K562 (cell line): ENCODE results near the gene ARHGAP23. TPM values are rescaled to one million over a fixed set of nuclear protein-coding genes. Genes with fewer than 3 reads are reported as not detected.

Experiments
- ATAC-seq: fragments of 200-7000 bp; cut with Tn5 transposase; 3 replicates; pipeline ENCODE4 v1.9.1; 2020; ENCODE audit warnings: moderate library complexity
- BruUV-seq: library from RNA; stranded (reverse); fragments of 400-500 nt; replicated peaks from 2 replicates; lab custom pipeline; 2021; lab: Mats Ljungman, UMichigan
- CTCF ChIA-PET: fragments of 300-600 bp; formaldehyde crosslinking; extraction: SDS; loops from one replicate; lab custom pipeline; 2021; ENCODE audit warnings: low intra/inter-chr PET ratio; lab: Yijun Ruan, JAX
- POLR2A ChIA-PET: fragments of 300-600, 350-650 bp; sonication (Branson Sonifier 250); formaldehyde crosslinking; extraction: SDS; loops from one replicate; lab custom pipeline; 2021; ENCODE audit warnings: antibody characterized with exemption, inconsistent platforms; lab: Yijun Ruan, JAX
- DNase-seq, 4 experiments: peaks; one replicate each; pipeline versions ENCODE4 v3.0.0 to v3.0.0-alpha.2; 2011 to 2018; ENCODE audit warnings: low spot score in 3 of 4, mixed read lengths in 3 of 4; ENCODE audit errors: extremely low read depth in 1 of 4
- FAIRE-seq: peaks from 2 replicates; lab custom pipeline; 2011; peaks lifted over from hg19 to GRCh38; lab: Jason Lieb, UNC
- H2AFZ ChIP-seq: 2 replicates; pipeline ENCODE4 v1.6.0; 2011; ENCODE audit warnings: low read depth, low read length, control low read depth, inconsistent platforms
- H3K27ac ChIP-seq: fragments of 200-600 bp; 3 replicates; pipeline ENCODE4 v1.8.0; 2011; ENCODE audit warnings: low read depth, mild to moderate bottlenecking, control low read depth, inconsistent platforms, low read length, moderate library complexity, mixed read lengths; ENCODE audit errors: extremely low read depth
- H3K27me3 ChIP-seq, 2 experiments: fragments of 300-600 bp in 1 of 2; 2 replicates in 1 of 2; 3 replicates in 1 of 2; pipeline versions ENCODE4 v1.6.0 to v1.8.0; 2011; ENCODE audit warnings: inconsistent platforms in 2 of 2, low read length in 2 of 2, mild to moderate bottlenecking in 1 of 2, mixed read lengths in 1 of 2, moderate library complexity in 1 of 2; ENCODE audit not compliant: control insufficient read depth in 2 of 2, insufficient read depth in 2 of 2
- H3K36me3 ChIP-seq: fragments of 300-600 bp; 3 replicates; pipeline ENCODE4 v1.8.0; 2011; ENCODE audit warnings: mild to moderate bottlenecking, low read length, inconsistent platforms; ENCODE audit not compliant: control insufficient read depth, insufficient read depth
- H3K4me1 ChIP-seq, 2 experiments: fragments of 200-600 bp in 1 of 2; replicated peaks in 1 of 2; 2 replicates in 1 of 2; 3 replicates in 1 of 2; pipeline versions ENCODE4 v1.5.1 to v1.8.0; 2011; ENCODE audit warnings: inconsistent platforms in 2 of 2, low read length in 2 of 2, mild to moderate bottlenecking in 1 of 2, mixed read lengths in 1 of 2, moderate library complexity in 1 of 2; ENCODE audit not compliant: control insufficient read depth in 2 of 2, insufficient read depth in 2 of 2
- H3K4me2 ChIP-seq: 2 replicates; pipeline ENCODE4 v1.6.1; 2011; ENCODE audit warnings: low read length, control low read depth, inconsistent platforms, mixed read lengths; ENCODE audit not compliant: insufficient read depth
- H3K4me3 ChIP-seq: fragments of 200-600 bp; sonication (generic), shearing (Covaris generic); 2 replicates; pipeline ENCODE4 v1.5.1; 2016; ENCODE audit warnings: control low read depth, inconsistent platforms
- H3K79me2 ChIP-seq: fragments of 200-600 bp; 3 replicates; pipeline ENCODE4 v1.8.0; 2011; ENCODE audit warnings: low read length, inconsistent platforms; ENCODE audit not compliant: control insufficient read depth, insufficient read depth
- H3K9ac ChIP-seq, 2 experiments: 2 replicates each; pipeline versions ENCODE4 v1.6.0 to v1.6.1; 2011; ENCODE audit warnings: low read depth in 2 of 2, low read length in 2 of 2, control low read depth in 1 of 2, inconsistent platforms in 1 of 2, mild to moderate bottlenecking in 1 of 2, mixed read lengths in 1 of 2; ENCODE audit not compliant: insufficient read depth in 1 of 2
- H3K9me1 ChIP-seq: one replicate; pipeline ENCODE4 v1.6.0; 2011; ENCODE audit warnings: inconsistent platforms, mild to moderate bottlenecking, low read length, moderate library complexity; ENCODE audit not compliant: control insufficient read depth, insufficient read depth
- H3K9me3 ChIP-seq: replicated peaks from 2 replicates; pipeline ENCODE4 v1.5.1; 2011; ENCODE audit warnings: low read depth, low read length, inconsistent platforms; ENCODE audit not compliant: control insufficient read depth, insufficient read depth
- H4K20me1 ChIP-seq: replicated peaks from 2 replicates; pipeline ENCODE4 v1.6.1; 2011; ENCODE audit warnings: low read length, inconsistent platforms, mixed read lengths; ENCODE audit not compliant: control insufficient read depth, insufficient read depth
- ATF7 ChIP-seq: fragments of 450-650 bp; IDR thresholded peaks from 2 replicates; pipeline ENCODE4 v1.7.1; 2014; ENCODE audit warnings: mild to moderate bottlenecking, moderate library complexity
- MAFF ChIP-seq: IDR thresholded peaks from 2 replicates; pipeline ENCODE4 v1.6.1; 2012; ENCODE audit warnings: low read length, improper control_type of control experiment
- MAFK ChIP-seq: IDR thresholded peaks from 2 replicates; pipeline ENCODE4 v1.6.1; 2011; ENCODE audit warnings: low read length, improper control_type of control experiment
- XRCC3 ChIP-seq: fragments of 450-650 bp; IDR thresholded peaks from 2 replicates; pipeline ENCODE4 v1.6.1; 2017; ENCODE audit warnings: mild to moderate bottlenecking, moderate library complexity
- ZNF316 ChIP-seq: fragments of 450-650 bp; IDR thresholded peaks from 2 replicates; pipeline ENCODE4 v1.6.1; 2016
- WGBS: fragments of 100-300 bp; shearing (Covaris generic); methylation state at CpG from one replicate; pipeline ENCODE4 v1.1.6; 2016; ENCODE audit warnings: low coverage, mixed read lengths; ENCODE audit not compliant: insufficient coverage; ENCODE audit errors: missing lambda C conversion rate; 5-methylcytosine and 5-hydroxymethylcytosine counted together
- in situ Hi-C: fragments of 300-500 bp; cut with MboI; formaldehyde crosslinking; loops from 4 replicates; pipeline ENCODE4 v1.15.0; 2018; ENCODE audit warnings: inconsistent platforms, mixed read lengths
- intact Hi-C: fragments of 100-400 bp; cut with micrococcal nuclease; formaldehyde crosslinking; loops from 2 replicates; pipeline ENCODE4 v1.14.2; 2022
- polyA plus RNA-seq, 8 experiments: library from polyadenylated mRNA; depleted of rRNA in 4 of 8; stranded (reverse) in 5 of 8; unstranded in 3 of 8; fragments of >200 nt; fragmentation: Nextera tagmentation in 2 of 8; fragmentation: Illumina TruSeq in 1 of 8; extraction: Ambion mirVana in 2 of 8; extraction: Trizol in 1 of 8; gene quantifications; 2 replicates each; pipeline versions ENCODE4 v1.2.1 to v1.2.3, GENCODE V29; 2011 to 2014; ENCODE audit warnings: inconsistent platforms in 1 of 8, missing spikeins in 1 of 8
- total RNA-seq, 7 experiments: library from RNA; depleted of rRNA in 6 of 7; stranded (reverse); fragments of >200 nt in 6 of 7; fragmentation: Illumina TruSeq in 2 of 7; extraction: Trizol in 2 of 7; gene quantifications; 2 replicates each; pipeline versions ENCODE4 v1.2.1 to v1.2.3, GENCODE V29; 2011 to 2021; ENCODE audit warnings: low replicate concordance in 1 of 7
- TF ChIP-seq, protein P1 (sequence below): fragments of 450-650 bp; IDR thresholded peaks from 2 replicates; pipeline ENCODE4 v1.6.1; 2016; ENCODE audit warnings: borderline replicate concordance
- TF ChIP-seq, protein P2 (sequence below): fragments of 250-450 bp; sonication (Bioruptor Pico); IDR thresholded peaks from 2 replicates; pipeline ENCODE4 v1.4.0; 2020; ENCODE audit warnings: mild to moderate bottlenecking, moderate library complexity
- TF ChIP-seq, protein P3 (sequence below): sonication (generic); formaldehyde crosslinking; IDR thresholded peaks from 2 replicates; pipeline ENCODE4 v1.8.0; 2022; ENCODE audit warnings: mild to moderate bottlenecking, missing genetic modification reagents

ARHGAP23 gene
- total and polyA plus RNA-seq, 9 of the 15 experiments (the other 6 are each of a cell fraction or from before 2014, with no cell fraction given) = 0.01 to 2.7 (median 0.70) TPM

DNA sequence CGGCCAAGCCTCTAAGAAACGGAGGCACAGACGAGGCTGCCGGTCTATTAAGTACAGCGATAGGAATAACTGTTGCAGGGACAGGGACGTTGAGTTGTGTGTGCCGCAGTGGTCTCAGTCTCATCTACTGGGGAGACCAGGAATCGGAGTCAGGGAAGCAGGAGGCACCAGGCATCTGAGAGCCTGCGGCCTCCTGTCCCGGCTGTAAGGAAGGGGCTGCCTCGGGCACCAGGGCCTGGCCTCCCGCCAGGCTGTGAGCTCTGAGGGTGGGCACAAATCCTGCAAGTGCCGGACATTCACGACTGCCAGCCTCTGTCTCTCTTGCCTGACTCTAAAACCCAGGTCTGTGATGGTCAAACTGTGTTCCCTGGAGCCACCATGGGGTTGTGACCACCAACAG, 76.0 kb downstream of the ARHGAP23 start (continued):
- TF ChIP-seq, protein P1, sequence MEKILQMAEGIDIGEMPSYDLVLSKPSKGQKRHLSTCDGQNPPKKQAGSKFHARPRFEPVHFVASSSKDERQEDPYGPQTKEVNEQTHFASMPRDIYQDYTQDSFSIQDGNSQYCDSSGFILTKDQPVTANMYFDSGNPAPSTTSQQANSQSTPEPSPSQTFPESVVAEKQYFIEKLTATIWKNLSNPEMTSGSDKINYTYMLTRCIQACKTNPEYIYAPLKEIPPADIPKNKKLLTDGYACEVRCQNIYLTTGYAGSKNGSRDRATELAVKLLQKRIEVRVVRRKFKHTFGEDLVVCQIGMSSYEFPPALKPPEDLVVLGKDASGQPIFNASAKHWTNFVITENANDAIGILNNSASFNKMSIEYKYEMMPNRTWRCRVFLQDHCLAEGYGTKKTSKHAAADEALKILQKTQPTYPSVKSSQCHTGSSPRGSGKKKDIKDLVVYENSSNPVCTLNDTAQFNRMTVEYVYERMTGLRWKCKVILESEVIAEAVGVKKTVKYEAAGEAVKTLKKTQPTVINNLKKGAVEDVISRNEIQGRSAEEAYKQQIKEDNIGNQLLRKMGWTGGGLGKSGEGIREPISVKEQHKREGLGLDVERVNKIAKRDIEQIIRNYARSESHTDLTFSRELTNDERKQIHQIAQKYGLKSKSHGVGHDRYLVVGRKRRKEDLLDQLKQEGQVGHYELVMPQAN = no peak
- no peak for TF ChIP-seq ATF7

GRCh38 chr17:38507436-38507835, 79.2 kb downstream of the ARHGAP23 start:
- Histone ChIP-seq H4K20me1 (peaks cover 8% of the 10 kb centered on the region), H3K9me3 (no peaks in the 10 kb centered on the region), H2AFZ (no peak overlapping the region), H3K36me3 (no peaks in the 10 kb centered on the region), H3K9me1 (no peaks in the 10 kb centered on the region), H3K4me2 (no peak overlapping the region), H3K9ac (no peak overlapping the region), H3K27ac (no peak overlapping the region), H3K27me3 (peaks cover 3 to 38% of the 10 kb centered on the region in 2 experiments; a peak in 3 of 5 replicates), H3K79me2 (no peaks in the 10 kb centered on the region), H3K4me1 (peaks cover 0 to 22% of the 10 kb centered on the region in 2 experiments; a peak in 2 of 5 replicates), H3K4me3 (no peak overlapping the region)
- in situ Hi-C loops (loop anchor here (5.0 kb wide), 1 partner anchor 155 kb away; no protein-coding TSS in a partner anchor), intact Hi-C loops (no loop called here)
- ChIA-PET CTCF (no interaction called here), POLR2A (no interaction called here)
- 11% methylated on average over 3 of the region's 3 CpGs for WGBS
- TF ChIP-seq, protein P2, sequence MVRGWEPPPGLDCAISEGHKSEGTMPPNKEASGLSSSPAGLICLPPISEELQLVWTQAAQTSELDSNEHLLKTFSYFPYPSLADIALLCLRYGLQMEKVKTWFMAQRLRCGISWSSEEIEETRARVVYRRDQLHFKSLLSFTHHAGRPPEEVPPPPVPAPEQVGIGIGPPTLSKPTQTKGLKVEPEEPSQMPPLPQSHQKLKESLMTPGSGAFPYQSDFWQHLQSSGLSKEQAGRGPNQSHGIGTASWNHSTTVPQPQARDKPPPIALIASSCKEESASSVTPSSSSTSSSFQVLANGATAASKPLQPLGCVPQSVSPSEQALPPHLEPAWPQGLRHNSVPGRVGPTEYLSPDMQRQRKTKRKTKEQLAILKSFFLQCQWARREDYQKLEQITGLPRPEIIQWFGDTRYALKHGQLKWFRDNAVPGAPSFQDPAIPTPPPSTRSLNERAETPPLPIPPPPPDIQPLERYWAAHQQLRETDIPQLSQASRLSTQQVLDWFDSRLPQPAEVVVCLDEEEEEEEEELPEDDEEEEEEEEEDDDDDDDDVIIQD (CRISPR knock-in tag) = no peak
- TF ChIP-seq MAFK = peak; percentile 62
- TF ChIP-seq, protein P3, sequence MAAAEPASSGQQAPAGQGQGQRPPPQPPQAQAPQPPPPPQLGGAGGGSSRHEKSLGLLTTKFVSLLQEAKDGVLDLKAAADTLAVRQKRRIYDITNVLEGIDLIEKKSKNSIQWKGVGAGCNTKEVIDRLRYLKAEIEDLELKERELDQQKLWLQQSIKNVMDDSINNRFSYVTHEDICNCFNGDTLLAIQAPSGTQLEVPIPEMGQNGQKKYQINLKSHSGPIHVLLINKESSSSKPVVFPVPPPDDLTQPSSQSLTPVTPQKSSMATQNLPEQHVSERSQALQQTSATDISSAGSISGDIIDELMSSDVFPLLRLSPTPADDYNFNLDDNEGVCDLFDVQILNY (CRISPR knock-in tag) = no peak
- TF ChIP-seq ZNF316 = peak; percentile 60
- TF ChIP-seq XRCC3 = no peak
- TF ChIP-seq MAFF = peak; percentile 54
- no peak for FAIRE-seq
- no peak for ATAC-seq
- BruUV-seq = no TSS peak
- DNase-seq = no peak
